Activated CD4-positive, alpha-beta T cell treated with anti-CD3 and anti-CD28 coated beads for 1 hour (primary cell): ENCODE results near the gene HACL1.

Source experiments
- DNase-seq: peaks from one replicate; pipeline ENCODE4 v3.0.0-alpha.2; 2020

HACL1 gene

DNA sequence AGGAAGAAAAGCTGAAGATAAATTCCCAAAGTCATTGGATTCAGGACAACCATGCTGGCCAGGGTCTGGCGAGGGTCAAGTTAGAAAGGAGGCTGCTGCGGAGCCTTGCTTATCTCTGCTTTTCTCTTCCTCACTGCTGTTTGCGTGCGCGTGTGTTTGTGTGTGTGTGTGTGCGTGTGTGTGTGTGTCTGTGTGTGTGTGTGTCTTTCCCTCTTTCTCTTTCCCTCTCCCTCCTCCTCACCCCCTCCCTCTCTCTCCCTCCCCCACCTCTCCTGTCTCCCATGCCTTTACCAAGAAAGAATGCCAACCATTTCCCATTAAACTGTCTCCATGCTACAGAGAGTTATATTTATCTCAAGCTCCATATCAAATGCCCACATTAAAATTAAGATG is 79.8 kb downstream of the HACL1 start, which contains the start of gene COLQ:
COLQ (minus strand) TSS at position 134 of the 393 bp plus-strand sequence; CDS start at position 53, 81 bp downstream.
- DNase-seq: no peak

DNA sequence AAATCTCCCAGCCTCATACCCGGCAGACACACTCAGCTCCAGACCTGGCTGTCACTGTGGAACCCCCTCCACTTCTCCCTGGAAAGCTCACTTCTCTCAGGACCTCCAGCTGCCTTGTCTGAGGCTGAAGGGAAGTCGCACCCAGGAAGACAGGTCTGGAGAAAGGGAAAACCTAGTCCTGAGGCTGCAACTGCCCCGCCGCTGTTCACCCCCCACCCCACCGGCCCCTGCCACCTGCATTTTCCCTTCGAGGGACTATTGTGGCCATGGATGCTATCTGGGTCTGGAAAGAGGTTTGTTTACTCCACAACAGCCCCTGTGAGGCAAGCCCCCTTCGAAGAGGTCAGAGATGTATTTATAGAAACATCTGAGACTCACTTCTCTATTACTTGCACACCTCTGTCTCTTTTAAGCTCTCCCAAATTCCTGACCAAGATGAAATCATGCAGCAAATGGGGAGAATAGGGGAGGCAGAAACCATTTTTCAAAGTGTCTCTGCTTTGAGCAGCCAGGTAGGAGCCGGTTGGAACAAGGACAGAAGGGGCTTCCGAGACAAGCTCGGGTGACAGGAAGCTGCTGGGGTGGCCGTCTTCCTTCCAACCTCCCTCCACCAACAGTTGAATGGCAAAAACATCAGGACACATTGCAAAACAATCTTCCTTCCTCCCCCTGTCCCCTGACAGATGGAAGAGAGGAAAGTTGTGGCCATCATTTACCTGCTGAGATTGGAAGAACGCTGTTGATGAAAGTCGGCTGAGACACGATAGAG is 80.4 kb downstream of the HACL1 start:
- DNase-seq: no peak

DNA sequence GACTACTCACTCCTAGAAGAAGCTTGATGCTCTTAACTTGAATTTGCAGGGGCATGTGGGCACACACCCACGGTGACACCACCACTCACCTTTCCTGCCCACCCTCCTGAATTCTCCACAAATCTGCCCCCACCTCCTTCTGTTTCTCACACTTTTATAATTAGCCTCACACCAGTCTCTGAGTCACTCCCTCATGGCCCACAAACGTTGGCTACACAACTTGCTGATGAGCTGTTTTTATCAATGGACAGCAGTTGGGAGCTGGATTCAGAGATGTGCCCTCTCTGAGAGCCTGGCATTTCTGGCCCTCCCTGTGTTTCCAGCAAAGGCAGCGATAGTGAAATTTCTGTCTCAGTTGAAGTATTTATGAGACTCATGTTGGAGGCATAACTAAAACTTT is 81.2 kb downstream of the HACL1 start:
- DNase-seq: no peak

DNA sequence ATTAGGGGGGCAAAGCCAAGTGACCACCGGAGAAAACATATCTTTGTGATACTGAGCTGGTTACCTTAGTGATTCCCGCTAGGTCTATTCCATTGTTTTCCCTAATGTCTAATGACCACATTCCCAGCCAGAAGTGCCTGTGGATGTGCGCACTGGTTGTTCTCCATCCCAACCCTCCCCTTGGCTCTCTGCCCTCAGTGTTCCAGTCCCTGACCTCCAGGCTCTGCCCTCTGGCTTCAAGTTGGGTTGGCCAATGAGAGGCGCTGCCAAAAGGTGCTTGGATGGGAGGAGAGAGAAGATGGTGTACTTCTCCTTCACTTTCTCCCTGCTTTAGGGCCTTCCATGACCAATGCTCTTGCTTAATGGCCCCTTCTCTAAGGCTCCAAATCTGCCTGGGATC is 82.3 kb downstream of the HACL1 start:
- no peak for DNase-seq

DNA sequence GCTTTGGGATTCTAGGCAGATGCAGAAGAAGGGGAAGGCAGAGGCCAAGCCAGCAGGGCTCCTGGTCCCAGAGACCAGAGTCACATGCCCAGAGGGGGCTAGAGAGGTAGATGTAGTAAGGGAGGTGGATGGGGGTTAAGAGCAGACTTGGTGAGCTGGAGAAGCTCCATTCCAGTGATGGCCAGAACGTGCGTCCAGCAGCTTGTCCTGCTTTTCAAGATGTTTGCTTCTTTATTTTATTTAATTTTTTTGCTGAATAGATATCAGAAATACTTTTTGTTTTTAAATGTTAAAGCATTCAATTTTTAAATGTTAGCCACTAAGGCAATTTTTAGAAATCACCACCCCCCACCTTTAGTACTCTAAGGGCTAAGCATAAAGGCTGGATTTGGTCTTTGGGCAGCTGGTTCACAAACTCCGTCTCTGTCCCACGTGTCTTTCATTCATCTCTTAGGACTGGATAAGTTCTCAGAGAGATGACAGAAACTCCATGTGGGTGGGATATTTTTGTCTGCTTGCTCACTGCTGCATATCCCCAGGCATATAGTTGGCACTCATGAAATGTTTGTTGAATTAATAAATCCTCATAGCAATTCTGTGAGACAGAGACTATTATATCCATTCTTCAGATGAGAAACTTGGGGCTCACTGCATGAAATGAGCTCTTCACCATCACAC is 86.6 kb downstream of the HACL1 start:
- no peak for DNase-seq

DNA sequence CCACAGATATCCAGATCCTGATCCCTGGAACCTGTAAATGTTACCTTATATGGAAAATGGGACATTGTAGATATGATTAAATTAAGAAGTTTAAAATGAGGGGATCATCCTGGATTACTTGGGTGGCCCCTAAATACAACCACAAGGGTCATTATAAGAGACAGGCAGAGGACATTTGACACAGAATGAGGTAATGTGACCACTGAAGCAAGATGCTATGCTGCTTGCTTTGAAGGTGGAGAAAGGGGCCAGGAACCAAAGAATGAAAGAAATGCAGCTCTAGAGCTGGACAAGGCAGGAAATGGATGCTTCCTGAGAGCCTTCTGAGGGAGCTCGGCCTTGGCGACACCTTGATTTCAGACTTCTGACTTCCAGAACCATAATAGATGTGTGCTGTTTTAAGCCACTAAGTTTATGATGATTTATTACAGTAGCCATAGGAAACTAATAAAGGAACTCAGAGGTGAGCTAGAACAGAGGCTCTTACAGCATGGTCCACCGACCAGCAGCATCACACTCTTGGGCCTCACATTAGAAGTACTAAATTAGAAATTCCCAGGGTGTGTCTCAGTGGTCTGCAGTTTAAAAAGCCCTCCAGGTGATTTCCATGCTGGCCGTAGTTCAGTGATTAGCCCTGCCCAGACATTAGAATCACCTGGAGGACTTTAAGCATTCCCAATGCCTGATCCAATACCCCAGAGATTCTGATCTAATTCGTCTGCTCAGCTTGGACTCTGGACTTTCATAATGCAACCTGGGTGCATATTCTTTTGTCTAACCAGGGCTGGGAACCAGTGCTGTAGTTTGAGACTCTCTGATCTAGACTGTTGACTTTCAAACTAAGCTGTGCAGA is 87.3 kb downstream of the HACL1 start:
- no peak for DNase-seq

DNA sequence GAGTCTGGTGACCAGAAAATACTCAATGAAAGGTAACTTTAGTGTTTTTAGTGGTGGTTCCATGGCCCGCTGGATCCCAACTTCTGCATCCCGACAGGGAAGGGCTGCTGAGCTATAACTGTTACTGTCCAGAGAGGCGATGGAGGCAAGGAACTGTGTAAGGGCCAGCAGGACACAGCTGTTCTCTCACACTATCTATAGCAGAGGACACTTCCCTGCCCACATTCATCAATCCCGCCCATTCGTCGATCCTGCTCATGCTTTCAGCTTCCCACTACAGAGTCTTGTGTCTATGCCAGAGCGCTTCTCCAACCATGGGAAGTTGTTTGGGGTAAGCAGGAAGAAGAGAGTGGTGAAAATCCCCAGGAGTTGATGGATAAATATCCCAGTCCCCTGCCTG is 88.3 kb downstream of the HACL1 start:
- DNase-seq: no peak

DNA sequence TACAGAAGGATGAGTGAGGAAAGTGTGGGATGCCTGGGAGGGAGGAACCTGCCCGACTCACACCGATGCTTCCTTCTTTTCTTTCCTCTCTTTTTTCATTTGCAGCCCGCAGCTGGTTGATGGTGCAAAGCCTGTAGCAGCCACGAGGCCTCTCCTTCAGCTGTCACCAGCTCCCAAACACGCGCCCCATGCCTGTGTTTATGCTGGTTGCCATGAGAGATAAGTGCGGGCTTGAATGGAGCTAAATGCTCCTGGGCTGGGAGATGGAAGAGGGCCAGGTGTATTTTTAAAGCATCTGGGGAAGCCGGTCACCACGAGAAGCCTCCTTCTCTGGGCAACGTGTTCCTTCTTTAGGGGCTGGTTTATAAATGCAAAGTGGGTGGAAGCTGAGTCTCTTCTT is 89.2 kb downstream of the HACL1 start:
- no peak for DNase-seq

DNA sequence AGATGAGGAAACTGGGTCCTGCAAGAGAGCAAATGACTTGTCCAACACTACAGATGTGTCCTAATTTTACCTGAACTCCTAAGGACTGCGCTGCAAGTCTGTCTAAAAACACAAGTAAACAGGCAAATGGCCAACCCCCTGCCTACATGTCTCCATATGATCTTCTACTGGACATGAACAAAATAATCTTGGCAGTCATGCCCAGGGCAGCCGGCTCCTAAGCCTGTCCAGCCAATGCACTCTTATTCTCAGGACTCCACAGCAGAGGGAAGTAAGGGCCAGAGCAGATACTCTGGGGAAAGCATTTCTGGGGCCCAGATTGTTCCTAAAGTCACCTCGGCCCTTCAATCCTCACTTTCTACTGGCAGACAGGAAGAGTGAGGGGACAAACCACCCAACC is 90.2 kb downstream of the HACL1 start:
- no peak for DNase-seq
